Gastroesophageal sphincter (tissue), 3 donors: Measurements from ENCODE around the gene HCRTR1.

Experiments used
- CTCF ChIP-seq, 4 experiments: fragments of 200-600 bp in 2 of 4; fragments of 450-650 bp in 2 of 4; sonication (generic) in 1 of 4; IDR thresholded peaks; one replicate each; pipeline ENCODE4 v1.5.1; 2017 to 2019; ENCODE audit warnings: antibody characterized with exemption in 4 of 4, mild to moderate bottlenecking in 2 of 4, moderate library complexity in 2 of 4
- POLR2A ChIP-seq, 2 donors: fragments of 450-650 bp; IDR thresholded peaks; one replicate each; pipeline ENCODE4 v1.6.1; 2017; ENCODE audit warnings: antibody characterized with exemption in 2 of 2, mild to moderate bottlenecking in 2 of 2, moderate library complexity in 1 of 2

- TF ChIP-seq CTCF (IDR thresholded peaks at IDR 0.05), result no peak
- no peak for TF ChIP-seq POLR2A (IDR thresholded peaks at IDR 0.05)
These were observed 9.0 kb downstream of the HCRTR1 start for GRCh38 chr1:31626223-31627207.
